BE2C (cell line): ENCODE results near the gene RGS5.

Experiments used
- DNase-seq: peaks from one replicate; pipeline ENCODE4 v3.0.0-alpha.2; 2020
- H3K27me3 ChIP-seq: fragments of 250-450 bp; sonication (Bioruptor Pico); 2 replicates; pipeline ENCODE4 v1.5.1; 2020; ENCODE audit warnings: mild to moderate bottlenecking
- H3K36me3 ChIP-seq: fragments of 250-450 bp; sonication (Bioruptor Pico); 2 replicates; pipeline ENCODE4 v1.5.1; 2020; ENCODE audit warnings: mild to moderate bottlenecking
- H3K4me1 ChIP-seq: fragments of 250-450 bp; sonication (Bioruptor Pico); 2 replicates; pipeline ENCODE4 v1.5.1; 2020
- H3K4me3 ChIP-seq: 2 replicates; pipeline ENCODE4 v1.5.1; 2011; ENCODE audit warnings: low read depth, low read length
- H3K9me3 ChIP-seq: fragments of 250-450 bp; sonication (Bioruptor Pico); 2 replicates; pipeline ENCODE4 v1.5.1; 2020
- CTCF ChIP-seq: IDR thresholded peaks from 2 replicates; pipeline ENCODE4 v1.5.1; 2012; ENCODE audit warnings: mild to moderate bottlenecking, low read depth, low read length

RGS5 gene

GRCh38 chr1:163115887-163116286, 86.8 kb downstream of the RGS5 start:
- no peaks in the 10 kb centered on the region for H3K27me3 ChIP-seq
- no peak overlapping the region; the same call in 1 of the 2 replicates for H3K4me3 ChIP-seq
- TF ChIP-seq CTCF = no peak
- no peak for DNase-seq
- H3K9me3 ChIP-seq = no peaks in the 10 kb centered on the region
- peaks cover 44% of the 10 kb centered on the region for H3K4me1 ChIP-seq
- H3K36me3 ChIP-seq = no peaks in the 10 kb centered on the region

- Histone ChIP-seq H3K4me3 (no peak overlapping the region), H3K9me3 (no peaks in the 10 kb centered on the region), H3K27me3 (no peaks in the 10 kb centered on the region), H3K36me3 (no peaks in the 10 kb centered on the region), H3K4me1 (no peaks in the 10 kb centered on the region; the same call in 1 of the 2 replicates)
- DNase-seq = no peak
- TF ChIP-seq CTCF = no peak
Observed at GRCh38 chr1:163107655-163108054, 95.1 kb downstream of the RGS5 start.

GRCh38 chr1:163106364-163106987, 96.2 kb downstream of the RGS5 start:
- no peaks in the 10 kb centered on the region for H3K9me3 ChIP-seq
- H3K36me3 ChIP-seq = no peaks in the 10 kb centered on the region
- DNase-seq = no peak
- H3K4me1 ChIP-seq = no peaks in the 10 kb centered on the region
- no peaks in the 10 kb centered on the region for H3K27me3 ChIP-seq
- no peak for TF ChIP-seq CTCF
- no peak overlapping the region for H3K4me3 ChIP-seq

GRCh38 chr1:163104385-163105099, 98.2 kb downstream of the RGS5 start:
- Histone ChIP-seq H3K27me3 (no peaks in the 10 kb centered on the region), H3K4me3 (no peak overlapping the region), H3K9me3 (no peaks in the 10 kb centered on the region), H3K36me3 (peaks cover 6% of the 10 kb centered on the region; the same call in 1 of the 2 replicates), H3K4me1 (no peaks in the 10 kb centered on the region)
- no peak for TF ChIP-seq CTCF
- DNase-seq = no peak

- Histone ChIP-seq H3K36me3 (peaks cover 7% of the 10 kb centered on the region; the same call in 1 of the 2 replicates), H3K4me3 (no peak overlapping the region), H3K9me3 (no peaks in the 10 kb centered on the region), H3K27me3 (no peaks in the 10 kb centered on the region), H3K4me1 (no peaks in the 10 kb centered on the region)
- DNase-seq = no peak
- no peak for TF ChIP-seq CTCF
Observed at GRCh38 chr1:163102590-163102989, 100.1 kb downstream of the RGS5 start.

GRCh38 chr1:163095213-163095612, 107.5 kb downstream of the RGS5 start:
- TF ChIP-seq CTCF = no peak
- DNase-seq = no peak
- H3K4me3 ChIP-seq = no peak overlapping the region
- H3K27me3 ChIP-seq = no peaks in the 10 kb centered on the region
- no peaks in the 10 kb centered on the region for H3K9me3 ChIP-seq
- 0 out of 2 replicates have a peak, but pooled peaks cover 2% of the 10 kb centered on the region for H3K36me3 ChIP-seq
- peaks cover 19% of the 10 kb centered on the region for H3K4me1 ChIP-seq
